GM12892 (cell line): ENCODE measurements around the gene LRRTM2.

ENCODE experiments used
- DNase-seq: peaks from one replicate; pipeline ENCODE4 v3.0.0; 2011; ENCODE audit not compliant: insufficient read length
- FAIRE-seq: peaks from 2 replicates; lab custom pipeline; 2011; peaks lifted over from hg19 to GRCh38; lab: Jason Lieb, UNC
- POLR2A ChIP-seq: IDR thresholded peaks from 2 replicates; pipeline ENCODE4 v1.6.1; 2011; ENCODE audit warnings: low read depth, low read length, control low read depth
- POLR2AphosphoS5 ChIP-seq: IDR thresholded peaks from 2 replicates; pipeline ENCODE4 v1.6.1; 2011; ENCODE audit warnings: low read depth, low read length, control low read depth
- TAF1 ChIP-seq: IDR thresholded peaks from 2 replicates; pipeline ENCODE4 v1.6.1; 2011; ENCODE audit warnings: low read depth, mild to moderate bottlenecking, control low read depth, low read length, borderline replicate concordance

The LRRTM2 gene

GRCh38 chr5:138878437-138879235 lies 3.5 kb upstream of the LRRTM2 start:
- DNase-seq = no peak
- TF ChIP-seq POLR2A (no peak), TAF1 (no peak), POLR2AphosphoS5 (no peak)
- no peak for FAIRE-seq

DNA sequence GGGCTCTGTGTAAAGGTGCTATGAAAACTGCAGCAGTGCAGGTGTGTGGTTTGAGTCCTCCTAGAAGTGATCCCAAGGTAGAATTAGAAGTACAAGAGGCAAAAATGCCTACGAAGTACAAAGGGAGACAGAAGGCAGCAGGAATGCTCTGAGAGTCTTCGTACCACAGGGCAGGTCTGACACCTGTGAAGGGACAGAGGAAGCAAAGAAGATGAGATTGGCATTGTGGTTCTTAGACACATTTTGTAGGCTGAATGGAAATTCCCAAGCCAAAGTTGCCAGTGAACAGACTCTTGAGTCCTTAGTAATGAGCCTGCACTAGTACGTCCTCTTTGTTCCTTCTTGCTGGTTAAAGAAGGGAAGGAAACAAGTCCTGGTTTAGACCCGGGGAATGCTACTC lies 1.7 kb upstream of the LRRTM2 start:
- no peak for TF ChIP-seq POLR2AphosphoS5
- TF ChIP-seq POLR2A = no peak
- TF ChIP-seq TAF1 = no peak
- no peak for DNase-seq
- no peak for FAIRE-seq

DNA sequence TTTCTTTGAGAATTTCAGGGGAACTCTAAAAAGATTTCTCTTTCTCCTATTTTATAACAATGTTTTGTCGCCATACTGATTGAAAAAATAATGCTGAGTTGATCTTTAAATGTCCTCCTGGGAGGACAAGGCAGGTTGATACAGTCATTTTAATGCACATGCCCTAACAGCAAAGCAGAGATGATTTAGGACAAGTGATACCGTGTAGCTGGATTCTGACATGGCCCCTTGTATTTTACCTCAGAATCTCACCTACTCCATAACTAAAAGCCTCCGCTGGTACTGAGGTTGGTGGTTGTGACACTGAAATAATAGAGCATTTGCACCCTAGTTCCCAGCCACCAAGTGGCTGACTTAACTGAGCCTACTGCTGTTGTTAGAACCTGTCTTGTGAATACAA lies 811 bp upstream of the LRRTM2 start:
- FAIRE-seq (no peak), DNase-seq (no peak)
- TF ChIP-seq POLR2A (no peak), TAF1 (no peak), POLR2AphosphoS5 (no peak)

DNA sequence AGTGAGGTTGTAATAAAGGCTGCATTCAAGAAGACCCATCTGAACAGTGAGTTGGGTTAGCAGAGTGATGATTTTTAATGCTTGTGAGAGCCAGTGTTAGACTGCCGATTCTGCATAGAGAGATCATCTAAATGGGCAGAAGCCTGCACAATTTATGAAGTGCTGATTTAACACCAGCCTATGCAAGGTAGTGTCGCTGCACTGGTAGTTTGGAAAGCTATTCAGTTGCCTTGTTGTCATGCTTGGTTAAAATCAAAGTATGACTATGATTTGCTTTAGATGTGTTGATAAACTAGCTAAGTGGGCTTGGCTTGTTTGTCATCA lies 379 bp upstream of the LRRTM2 start:
- DNase-seq (no peak), FAIRE-seq (no peak)
- TF ChIP-seq POLR2A (no peak), POLR2AphosphoS5 (no peak), TAF1 (no peak)

GRCh38 chr5:138874241-138874640 lies 894 bp downstream of the LRRTM2 start:
- FAIRE-seq (no peak), DNase-seq (no peak)
- TF ChIP-seq POLR2AphosphoS5 = no peak
- TF ChIP-seq TAF1 = no peak
- TF ChIP-seq POLR2A = no peak

DNA sequence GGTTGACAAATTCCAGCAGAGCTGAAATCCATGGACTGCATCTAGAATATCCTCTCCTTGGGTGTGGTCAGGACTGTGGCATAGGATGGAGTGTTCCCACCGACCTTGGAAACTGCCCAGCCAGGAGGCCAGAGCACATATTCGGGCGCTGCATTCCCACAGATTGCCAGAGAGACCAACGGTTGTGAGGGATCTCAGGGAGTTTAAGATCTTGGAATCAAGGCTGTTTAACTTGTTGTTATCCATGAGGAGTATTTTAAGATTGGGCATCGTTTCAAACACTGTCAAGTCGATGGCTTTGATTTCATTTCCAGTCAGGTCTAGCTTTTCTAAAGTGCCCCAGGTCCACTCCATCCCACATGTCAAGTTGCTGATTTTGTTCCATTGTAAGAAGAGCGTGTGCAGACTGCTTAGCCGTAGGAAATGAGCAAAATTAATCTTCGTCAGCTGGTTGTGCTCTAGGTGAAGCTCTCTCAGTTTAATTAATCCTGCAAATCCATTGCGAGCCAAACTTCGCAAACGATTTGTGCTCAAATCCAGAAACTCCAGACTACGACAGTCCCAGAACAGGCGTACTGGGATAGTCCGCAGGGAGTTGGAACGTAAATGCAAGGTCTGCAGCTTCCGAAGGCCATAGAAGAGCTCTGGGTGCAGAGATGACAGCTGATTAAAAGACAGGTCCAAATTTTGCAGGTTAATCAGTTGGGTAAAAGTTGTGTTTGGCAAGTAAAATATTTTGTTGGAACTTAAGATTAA lies 1.5 kb downstream of the LRRTM2 start:
- TF ChIP-seq TAF1 (no peak), POLR2AphosphoS5 (no peak), POLR2A (no peak)
- FAIRE-seq (no peak), DNase-seq (no peak)

DNA sequence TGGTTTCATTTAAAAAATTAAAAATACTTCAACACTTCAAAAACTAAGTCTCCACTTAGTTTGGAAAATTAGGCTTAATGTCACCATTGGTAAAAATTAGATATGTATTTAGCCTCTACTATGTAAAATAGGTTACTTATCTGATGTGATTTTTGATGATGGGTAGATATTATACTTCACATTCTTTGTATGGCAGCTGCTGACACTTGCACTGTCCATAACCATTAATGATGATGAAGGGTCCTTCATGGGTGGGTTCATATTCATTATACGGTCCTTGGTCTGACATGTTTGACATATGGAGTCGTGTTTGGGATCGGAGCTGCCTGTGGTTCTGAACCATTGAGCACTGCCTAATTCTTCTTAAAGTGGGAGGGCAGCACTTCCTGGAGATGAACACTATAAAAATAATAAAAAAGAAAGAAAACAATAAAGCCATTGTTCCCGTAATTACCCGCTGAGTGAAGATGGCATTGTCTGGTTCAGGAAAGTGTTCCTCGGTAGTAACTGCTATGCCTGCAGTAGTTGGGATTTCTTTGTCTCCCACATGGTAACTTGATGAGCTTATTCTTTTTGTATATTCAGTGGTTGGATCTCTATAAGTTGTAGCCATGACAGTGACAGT lies 2.2 kb downstream of the LRRTM2 start:
- TF ChIP-seq TAF1 (no peak), POLR2AphosphoS5 (no peak), POLR2A (no peak)
- FAIRE-seq (no peak), DNase-seq (no peak)

- no peak for DNase-seq
- TF ChIP-seq TAF1 (no peak), POLR2AphosphoS5 (no peak), POLR2A (no peak)
- FAIRE-seq = no peak
Measured at GRCh38 chr5:138870611-138871010, 4.5 kb downstream of the LRRTM2 start.

- TF ChIP-seq TAF1 (no peak), POLR2AphosphoS5 (no peak), POLR2A (no peak)
Measured at GRCh38 chr5:138869763-138870500, 5.2 kb downstream of the LRRTM2 start.

GRCh38 chr5:138869038-138869437 lies 6.1 kb downstream of the LRRTM2 start:
- FAIRE-seq (no peak), DNase-seq (no peak)
- TF ChIP-seq POLR2AphosphoS5 (no peak), POLR2A (no peak), TAF1 (no peak)

More at GRCh38 chr5:138869763-138870500, 5.2 kb downstream of the LRRTM2 start:
- FAIRE-seq = no peak
- no peak for DNase-seq

GRCh38 chr5:138867011-138867410 lies 8.1 kb downstream of the LRRTM2 start:
- TF ChIP-seq TAF1 (no peak), POLR2AphosphoS5 (no peak), POLR2A (no peak)
- DNase-seq = no peak
- no peak for FAIRE-seq
